Keratinocyte (primary cell): Measurements from ENCODE around the gene DNAJB5. TPM values are rescaled to one million over a fixed set of nuclear protein-coding genes. Genes with fewer than 3 reads are reported as not detected.

Experiments
- DNase-seq: peaks from one replicate; pipeline ENCODE4 v3.0.0-alpha.2; 2011; ENCODE audit warnings: low read depth, missing footprints, low spot score
- FAIRE-seq: peaks from 2 replicates; lab custom pipeline; 2011; peaks lifted over from hg19 to GRCh38; lab: Jason Lieb, UNC
- H2AFZ ChIP-seq: 2 replicates; pipeline ENCODE4 v1.6.0; 2012; ENCODE audit warnings: low read length, control low read depth, inconsistent platforms; ENCODE audit not compliant: control insufficient read depth
- H3K27ac ChIP-seq: 2 replicates; pipeline ENCODE4 v1.5.1; 2011; ENCODE audit warnings: low read length; ENCODE audit not compliant: control insufficient read depth, insufficient read depth
- H3K27me3 ChIP-seq: 3 replicates; pipeline ENCODE4 v1.6.0; 2011; ENCODE audit warnings: low read length; ENCODE audit not compliant: control insufficient read depth, insufficient read depth; ENCODE audit errors: extremely low read depth
- H3K36me3 ChIP-seq, 2 experiments: 2 replicates in 1 of 2; 3 replicates in 1 of 2; pipeline ENCODE4 v1.5.1; 2011; ENCODE audit warnings: low read length in 2 of 2, mild to moderate bottlenecking in 1 of 2; ENCODE audit not compliant: control insufficient read depth in 2 of 2, insufficient read depth in 2 of 2; ENCODE audit errors: extremely low read depth in 1 of 2
- H3K4me1 ChIP-seq: 3 replicates; pipeline ENCODE4 v1.5.1; 2011; ENCODE audit warnings: low read length; ENCODE audit not compliant: control insufficient read depth, insufficient read depth; ENCODE audit errors: extremely low read depth
- H3K4me2 ChIP-seq: 3 replicates; pipeline ENCODE4 v1.6.0; 2011; ENCODE audit warnings: low read depth, low read length; ENCODE audit not compliant: control insufficient read depth, insufficient read depth; ENCODE audit errors: extremely low read depth
- H3K4me3 ChIP-seq, 3 experiments: fragments of 200-600 bp in 1 of 3; sonication (generic) in 1 of 3; 2 replicates in 2 of 3; 3 replicates in 1 of 3; pipeline ENCODE4 v1.5.1; 2011 to 2016; ENCODE audit warnings: low read length in 3 of 3, mild to moderate bottlenecking in 3 of 3, control low read depth in 2 of 3, inconsistent platforms in 1 of 3, low read depth in 1 of 3, mixed read lengths in 1 of 3, mixed run types in 1 of 3, moderate library complexity in 1 of 3; ENCODE audit not compliant: control insufficient read depth in 2 of 3, insufficient read depth in 2 of 3; ENCODE audit errors: extremely low read depth in 1 of 3
- H3K79me2 ChIP-seq: 2 replicates; pipeline ENCODE4 v1.6.0; 2012; ENCODE audit warnings: low read length; ENCODE audit not compliant: control insufficient read depth, insufficient read depth
- H3K9ac ChIP-seq: 3 replicates; pipeline ENCODE4 v1.6.0; 2011; ENCODE audit warnings: low read length; ENCODE audit not compliant: control insufficient read depth, insufficient read depth; ENCODE audit errors: extremely low read depth
- H3K9me1 ChIP-seq: 3 replicates; pipeline ENCODE4 v1.6.0; 2011; ENCODE audit warnings: low read length; ENCODE audit not compliant: control insufficient read depth, insufficient read depth; ENCODE audit errors: extremely low read depth
- H3K9me3 ChIP-seq: 2 replicates; pipeline ENCODE4 v1.5.1; 2012; ENCODE audit warnings: low read depth, low read length; ENCODE audit not compliant: control insufficient read depth
- H4K20me1 ChIP-seq: 3 replicates; pipeline ENCODE4 v1.6.0; 2011; ENCODE audit warnings: low read length; ENCODE audit not compliant: control insufficient read depth, insufficient read depth; ENCODE audit errors: extremely low read depth
- CTCF ChIP-seq, 3 experiments: IDR thresholded peaks in 1 of 3; conservative IDR thresholded peaks in 1 of 3; optimal IDR thresholded peaks in 1 of 3; 2 replicates in 2 of 3; 3 replicates in 1 of 3; pipeline versions ENCODE3 to v1.5.1; 2011; ENCODE audit warnings: low read length in 3 of 3, mild to moderate bottlenecking in 3 of 3, moderate library complexity in 2 of 3, control low read depth in 1 of 3, inconsistent platforms in 1 of 3; ENCODE audit not compliant: insufficient read depth in 2 of 3; ENCODE audit errors: extremely low read depth in 1 of 3
- EZH2 ChIP-seq: IDR thresholded peaks from one replicate; pipeline ENCODE4 v1.6.1; 2012; ENCODE audit warnings: inconsistent platforms, mild to moderate bottlenecking, low read length, moderate library complexity
- dilution Hi-C: fragments of 300-500 bp; cut with MboI; formaldehyde crosslinking; loops from one replicate; pipeline ENCODE4 v1.7.0; 2020; ENCODE audit warnings: low sequenced_read_pairs; ENCODE audit not compliant: extremely low pct_ligation_motif_present
- polyA plus RNA-seq, 5 experiments: library from polyadenylated mRNA; depleted of rRNA in 3 of 5; stranded (reverse) in 3 of 5; stranded (forward) in 1 of 5; unstranded in 1 of 5; fragments of >200 nt; gene quantifications; 1 replicate in 1 of 5; 2 replicates in 3 of 5; 3 replicates in 1 of 5; pipeline versions ENCODE4 v1.2.1 to v1.2.3, GENCODE V29; 2011 to 2012; ENCODE audit warnings: missing spikeins in 2 of 5, low read depth in 1 of 5, low replicate concordance in 1 of 5

The DNAJB5 gene
- polyA plus RNA-seq, 1 donor (not counting 4 experiments of a cell fraction or from before 2014, with no cell fraction given): 2.4 TPM

GRCh38 chr9:35027860-35028259 lies 38.3 kb downstream of the DNAJB5 start:
- Histone ChIP-seq H3K9me3 (peaks cover 7% of the 10 kb centered on the region), H2AFZ (no peak overlapping the region), H3K4me3 (no peak overlapping the region), H3K27ac (peak overlapping the region; percentile 18), H3K9me1 (no peaks in the 10 kb centered on the region), H3K36me3 (no peaks in the 10 kb centered on the region), H3K4me1 (peaks cover 28% of the 10 kb centered on the region), H3K4me2 (no peak overlapping the region), H3K27me3 (no peaks in the 10 kb centered on the region), H3K9ac (no peak overlapping the region), H4K20me1 (no peaks in the 10 kb centered on the region), H3K79me2 (no peaks in the 10 kb centered on the region)
- dilution Hi-C loops: no loop called here
- TF ChIP-seq EZH2 (no peak), CTCF (optimal IDR thresholded peaks at IDR 0.05 in 1 of 3, IDR thresholded peaks at IDR 0.05 in 1 of 3, conservative IDR thresholded peaks at IDR 0.05 in 1 of 3; ENCODE audit: extremely low read depth in 1 of 3, insufficient read depth in 2 of 3, low read length in 3 of 3) (no peak)
- DNase-seq: no peak
- FAIRE-seq: no peak

GRCh38 chr9:35028341-35028740 lies 38.8 kb downstream of the DNAJB5 start:
- no peaks in the 10 kb centered on the region for H3K79me2 ChIP-seq
- H2AFZ ChIP-seq: no peak overlapping the region
- peaks cover 7% of the 10 kb centered on the region for H3K9me3 ChIP-seq
- no peak for TF ChIP-seq CTCF (optimal IDR thresholded peaks at IDR 0.05 in 1 of 3, IDR thresholded peaks at IDR 0.05 in 1 of 3, conservative IDR thresholded peaks at IDR 0.05 in 1 of 3; ENCODE audit: extremely low read depth in 1 of 3, insufficient read depth in 2 of 3, low read length in 3 of 3)
- no peak for TF ChIP-seq EZH2
- no peaks in the 10 kb centered on the region for H4K20me1 ChIP-seq
- H3K9ac ChIP-seq: no peak overlapping the region
- no peaks in the 10 kb centered on the region for H3K9me1 ChIP-seq
- DNase-seq (no peak), FAIRE-seq (no peak)
- H3K27ac ChIP-seq: peak overlapping the region; percentile 58
- dilution Hi-C loops: no loop called here
- H3K4me1 ChIP-seq: peaks cover 28% of the 10 kb centered on the region
- no peaks in the 10 kb centered on the region for H3K27me3 ChIP-seq
- H3K4me3 ChIP-seq: no peak overlapping the region
- no peaks in the 10 kb centered on the region for H3K36me3 ChIP-seq
- no peak overlapping the region for H3K4me2 ChIP-seq
